K562 (cell line): ENCODE data around the gene EPX. TPM values are rescaled to one million over a fixed set of nuclear protein-coding genes. Genes with fewer than 3 reads are reported as not detected.

ENCODE experiments used
- ATAC-seq: fragments of 200-7000 bp; cut with Tn5 transposase; 3 replicates; pipeline ENCODE4 v1.9.1; 2020; ENCODE audit warnings: moderate library complexity
- BruUV-seq: library from RNA; stranded (reverse); fragments of 400-500 nt; replicated peaks from 2 replicates; lab custom pipeline; 2021; lab: Mats Ljungman, UMichigan
- CTCF ChIA-PET: fragments of 300-600 bp; formaldehyde crosslinking; extraction: SDS; loops from one replicate; lab custom pipeline; 2021; ENCODE audit warnings: low intra/inter-chr PET ratio; lab: Yijun Ruan, JAX
- POLR2A ChIA-PET: fragments of 300-600, 350-650 bp; sonication (Branson Sonifier 250); formaldehyde crosslinking; extraction: SDS; loops from one replicate; lab custom pipeline; 2021; ENCODE audit warnings: antibody characterized with exemption, inconsistent platforms; lab: Yijun Ruan, JAX
- DNase-seq, 4 experiments: peaks; one replicate each; pipeline versions ENCODE4 v3.0.0 to v3.0.0-alpha.2; 2011 to 2018; ENCODE audit warnings: low spot score in 3 of 4, mixed read lengths in 3 of 4; ENCODE audit errors: extremely low read depth in 1 of 4
- FAIRE-seq: peaks from 2 replicates; lab custom pipeline; 2011; peaks lifted over from hg19 to GRCh38; lab: Jason Lieb, UNC
- H2AFZ ChIP-seq: 2 replicates; pipeline ENCODE4 v1.6.0; 2011; ENCODE audit warnings: low read depth, low read length, control low read depth, inconsistent platforms
- H3K27ac ChIP-seq: fragments of 200-600 bp; 3 replicates; pipeline ENCODE4 v1.8.0; 2011; ENCODE audit warnings: low read depth, mild to moderate bottlenecking, control low read depth, inconsistent platforms, low read length, moderate library complexity, mixed read lengths; ENCODE audit errors: extremely low read depth
- H3K27me3 ChIP-seq, 2 experiments: fragments of 300-600 bp in 1 of 2; 2 replicates in 1 of 2; 3 replicates in 1 of 2; pipeline versions ENCODE4 v1.6.0 to v1.8.0; 2011; ENCODE audit warnings: inconsistent platforms in 2 of 2, low read length in 2 of 2, mild to moderate bottlenecking in 1 of 2, mixed read lengths in 1 of 2, moderate library complexity in 1 of 2; ENCODE audit not compliant: control insufficient read depth in 2 of 2, insufficient read depth in 2 of 2
- H3K36me3 ChIP-seq: fragments of 300-600 bp; 3 replicates; pipeline ENCODE4 v1.8.0; 2011; ENCODE audit warnings: mild to moderate bottlenecking, low read length, inconsistent platforms; ENCODE audit not compliant: control insufficient read depth, insufficient read depth
- H3K4me1 ChIP-seq, 2 experiments: fragments of 200-600 bp in 1 of 2; replicated peaks in 1 of 2; 2 replicates in 1 of 2; 3 replicates in 1 of 2; pipeline versions ENCODE4 v1.5.1 to v1.8.0; 2011; ENCODE audit warnings: inconsistent platforms in 2 of 2, low read length in 2 of 2, mild to moderate bottlenecking in 1 of 2, mixed read lengths in 1 of 2, moderate library complexity in 1 of 2; ENCODE audit not compliant: control insufficient read depth in 2 of 2, insufficient read depth in 2 of 2
- H3K4me2 ChIP-seq: 2 replicates; pipeline ENCODE4 v1.6.1; 2011; ENCODE audit warnings: low read length, control low read depth, inconsistent platforms, mixed read lengths; ENCODE audit not compliant: insufficient read depth
- H3K4me3 ChIP-seq: fragments of 200-600 bp; sonication (generic), shearing (Covaris generic); 2 replicates; pipeline ENCODE4 v1.5.1; 2016; ENCODE audit warnings: control low read depth, inconsistent platforms
- H3K79me2 ChIP-seq: fragments of 200-600 bp; 3 replicates; pipeline ENCODE4 v1.8.0; 2011; ENCODE audit warnings: low read length, inconsistent platforms; ENCODE audit not compliant: control insufficient read depth, insufficient read depth
- H3K9ac ChIP-seq, 2 experiments: 2 replicates each; pipeline versions ENCODE4 v1.6.0 to v1.6.1; 2011; ENCODE audit warnings: low read depth in 2 of 2, low read length in 2 of 2, control low read depth in 1 of 2, inconsistent platforms in 1 of 2, mild to moderate bottlenecking in 1 of 2, mixed read lengths in 1 of 2; ENCODE audit not compliant: insufficient read depth in 1 of 2
- H3K9me1 ChIP-seq: one replicate; pipeline ENCODE4 v1.6.0; 2011; ENCODE audit warnings: inconsistent platforms, mild to moderate bottlenecking, low read length, moderate library complexity; ENCODE audit not compliant: control insufficient read depth, insufficient read depth
- H3K9me3 ChIP-seq: replicated peaks from 2 replicates; pipeline ENCODE4 v1.5.1; 2011; ENCODE audit warnings: low read depth, low read length, inconsistent platforms; ENCODE audit not compliant: control insufficient read depth, insufficient read depth
- H4K20me1 ChIP-seq: replicated peaks from 2 replicates; pipeline ENCODE4 v1.6.1; 2011; ENCODE audit warnings: low read length, inconsistent platforms, mixed read lengths; ENCODE audit not compliant: control insufficient read depth, insufficient read depth
- ARID1B ChIP-seq: fragments of 450-650 bp; IDR thresholded peaks from 2 replicates; pipeline ENCODE4 v1.6.1; 2016; ENCODE audit warnings: antibody characterized with exemption, mild to moderate bottlenecking, inconsistent platforms
- EZH2 ChIP-seq: IDR thresholded peaks from 2 replicates; pipeline ENCODE4 v1.6.1; 2012; ENCODE audit warnings: low read depth, mild to moderate bottlenecking, inconsistent platforms, low read length, borderline replicate concordance
- HNRNPK ChIP-seq: fragments of 200-400 bp; formaldehyde crosslinking; IDR thresholded peaks from one replicate; pipeline ENCODE4 v1.6.1; 2018; ENCODE audit warnings: mild to moderate bottlenecking, low read depth, low read length; ENCODE audit not compliant: poor library complexity, severe bottlenecking
- ILF3 ChIP-seq: fragments of 450-650 bp; IDR thresholded peaks from 2 replicates; pipeline ENCODE4 v1.6.1; 2018; ENCODE audit warnings: antibody characterized with exemption, mild to moderate bottlenecking, moderate library complexity, borderline replicate concordance
- PCBP1 ChIP-seq: fragments of 200-400 bp; formaldehyde crosslinking; IDR thresholded peaks from 2 replicates; pipeline ENCODE4 v1.6.1; 2018; ENCODE audit warnings: mild to moderate bottlenecking, low read depth, low read length; ENCODE audit not compliant: poor library complexity, severe bottlenecking
- SMC3 ChIP-seq: conservative IDR thresholded peaks from 2 replicates; pipeline ENCODE4 v1.6.1; 2011; ENCODE audit warnings: low read depth, low read length, improper control_type of control experiment; ENCODE audit not compliant: insufficient read depth
- TAF9B ChIP-seq: fragments of 450-650 bp; IDR thresholded peaks from 2 replicates; pipeline ENCODE4 v1.6.1; 2018; ENCODE audit warnings: mild to moderate bottlenecking; ENCODE audit not compliant: partially characterized antibody
- USF2 ChIP-seq: sonication (generic); formaldehyde crosslinking; IDR thresholded peaks from 2 replicates; pipeline ENCODE4 v1.5.0; 2020; ENCODE audit warnings: missing genetic modification reagents
- WGBS: fragments of 100-300 bp; shearing (Covaris generic); methylation state at CpG from one replicate; pipeline ENCODE4 v1.1.6; 2016; ENCODE audit warnings: low coverage, mixed read lengths; ENCODE audit not compliant: insufficient coverage; ENCODE audit errors: missing lambda C conversion rate; 5-methylcytosine and 5-hydroxymethylcytosine counted together
- in situ Hi-C: fragments of 300-500 bp; cut with MboI; formaldehyde crosslinking; loops from 4 replicates; pipeline ENCODE4 v1.15.0; 2018; ENCODE audit warnings: inconsistent platforms, mixed read lengths
- intact Hi-C: fragments of 100-400 bp; cut with micrococcal nuclease; formaldehyde crosslinking; loops from 2 replicates; pipeline ENCODE4 v1.14.2; 2022
- polyA plus RNA-seq, 8 experiments: library from polyadenylated mRNA; depleted of rRNA in 4 of 8; stranded (reverse) in 5 of 8; unstranded in 3 of 8; fragments of >200 nt; fragmentation: Nextera tagmentation in 2 of 8; fragmentation: Illumina TruSeq in 1 of 8; extraction: Ambion mirVana in 2 of 8; extraction: Trizol in 1 of 8; gene quantifications; 2 replicates each; pipeline versions ENCODE4 v1.2.1 to v1.2.3, GENCODE V29; 2011 to 2014; ENCODE audit warnings: inconsistent platforms in 1 of 8, missing spikeins in 1 of 8
- total RNA-seq, 7 experiments: library from RNA; depleted of rRNA in 6 of 7; stranded (reverse); fragments of >200 nt in 6 of 7; fragmentation: Illumina TruSeq in 2 of 7; extraction: Trizol in 2 of 7; gene quantifications; 2 replicates each; pipeline versions ENCODE4 v1.2.1 to v1.2.3, GENCODE V29; 2011 to 2021; ENCODE audit warnings: low replicate concordance in 1 of 7
- TF ChIP-seq, protein P1 (sequence below): fragments of 250-450 bp; sonication (Bioruptor Pico); IDR thresholded peaks from 2 replicates; pipeline ENCODE4 v1.9.0; 2021; ENCODE audit warnings: mild to moderate bottlenecking
- TF ChIP-seq, protein P2 (sequence below), 2 experiments: fragments of 150-350 bp in 1 of 2; IDR thresholded peaks; 2 replicates each; pipeline ENCODE4 v1.6.1; 2012 to 2016; ENCODE audit warnings: low read depth in 2 of 2, low read length in 2 of 2, mild to moderate bottlenecking in 1 of 2, moderate library complexity in 1 of 2

EPX gene
- total and polyA plus RNA-seq, 9 of the 15 experiments (the other 6 are each of a cell fraction or from before 2014, with no cell fraction given), result 0.07 to 0.33 (median 0.19) TPM; not detected in 3

DNA sequence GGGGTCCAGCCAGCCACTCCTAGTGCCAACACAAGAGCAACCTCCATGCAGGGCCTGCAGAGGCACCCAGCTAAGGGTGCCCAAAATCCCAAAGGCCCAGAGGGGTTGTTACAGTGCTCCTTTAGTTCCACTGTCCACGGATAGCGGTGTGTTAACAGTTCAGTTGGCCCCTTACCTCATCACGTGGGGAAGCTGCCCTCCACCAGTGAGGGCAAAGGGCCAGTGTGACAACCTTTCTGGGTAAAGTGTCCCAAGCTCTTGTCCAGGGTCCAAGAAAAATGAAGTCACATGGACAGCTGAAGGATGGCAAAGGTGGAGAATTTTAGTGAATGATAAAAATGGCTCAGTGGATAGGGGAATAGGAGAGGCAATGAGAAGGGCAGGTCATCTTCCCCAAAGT, 35.2 kb downstream of the EPX start:
- no peaks in the 10 kb centered on the region for H3K79me2 ChIP-seq
- no peak overlapping the region for H3K9ac ChIP-seq
- no TSS peak for BruUV-seq
- no peak overlapping the region for H2AFZ ChIP-seq
- 0 out of 2 replicates have a peak, but pooled peaks have one; percentile 3 for TF ChIP-seq USF2 (CRISPR knock-in tag)
- no peak for TF ChIP-seq ARID1B
- TF ChIP-seq TAF9B, result no peak
- TF ChIP-seq HNRNPK, result no peak
- TF ChIP-seq, all 486 proteins: peak for 1
- Histone ChIP-seq H3K4me1 (peaks cover 0 to 13% of the 10 kb centered on the region in 2 experiments; a peak in 3 of 5 replicates), H4K20me1 (no peaks in the 10 kb centered on the region), H3K9me3 (no peaks in the 10 kb centered on the region), H3K4me3 (no peak overlapping the region), H3K27me3 (peaks cover 0 to 5% of the 10 kb centered on the region in 2 experiments; a peak in 1 of 5 replicates), H3K4me2 (no peak overlapping the region), H3K36me3 (no peaks in the 10 kb centered on the region), H3K9me1 (no peaks in the 10 kb centered on the region), H3K27ac (no peak overlapping the region)
- no peak for FAIRE-seq
- in situ Hi-C loops (no loop called here), intact Hi-C loops (no loop called here)
- ATAC-seq, result no peak
- POLR2A ChIA-PET, result interaction anchor here (1.1 to 1.2 kb wide), 3 partner anchors 9 to 124 kb away, joined by 3 to 4 read pairs (median 3); partner anchors contain the start of gene SUPT4H1
- DNase-seq, result no peak
- 0% methylated on average over 3 of the region's 3 CpGs for WGBS
- CTCF ChIA-PET, result no interaction called here

- Histone ChIP-seq H3K27me3 (peaks cover 0 to 5% of the 10 kb centered on the region in 2 experiments; a peak in 1 of 5 replicates), H2AFZ (no peak overlapping the region), H3K4me3 (no peak overlapping the region), H3K9me3 (no peaks in the 10 kb centered on the region), H4K20me1 (no peaks in the 10 kb centered on the region), H3K36me3 (no peaks in the 10 kb centered on the region), H3K9ac (no peak overlapping the region), H3K27ac (no peak overlapping the region), H3K9me1 (no peaks in the 10 kb centered on the region), H3K79me2 (no peaks in the 10 kb centered on the region), H3K4me2 (no peak overlapping the region), H3K4me1 (peaks cover 0 to 20% of the 10 kb centered on the region in 2 experiments; a peak in 4 of 5 replicates)
- in situ Hi-C loops (no loop called here), intact Hi-C loops (no loop called here)
- no TSS peak for BruUV-seq
- no peak for FAIRE-seq
- no peak for DNase-seq
- ChIA-PET POLR2A (interaction anchor here (0.6 to 1.4 kb wide), 4 partner anchors 8 to 29 kb away, joined by 3 to 4 read pairs (median 4); partner anchors contain the start of genes LPO and MKS1), CTCF (no interaction called here)
- 8% methylated on average over 2 of the region's 3 CpGs for WGBS
- ATAC-seq, result no peak
- TF ChIP-seq, protein P1, sequence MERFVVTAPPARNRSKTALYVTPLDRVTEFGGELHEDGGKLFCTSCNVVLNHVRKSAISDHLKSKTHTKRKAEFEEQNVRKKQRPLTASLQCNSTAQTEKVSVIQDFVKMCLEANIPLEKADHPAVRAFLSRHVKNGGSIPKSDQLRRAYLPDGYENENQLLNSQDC (CRISPR knock-in tag), result no peak
- TF ChIP-seq ILF3 (no peak), HNRNPK (no peak), EZH2 (no peak), PCBP1 (no peak), SMC3 (no peak)
- TF ChIP-seq, protein P2, sequence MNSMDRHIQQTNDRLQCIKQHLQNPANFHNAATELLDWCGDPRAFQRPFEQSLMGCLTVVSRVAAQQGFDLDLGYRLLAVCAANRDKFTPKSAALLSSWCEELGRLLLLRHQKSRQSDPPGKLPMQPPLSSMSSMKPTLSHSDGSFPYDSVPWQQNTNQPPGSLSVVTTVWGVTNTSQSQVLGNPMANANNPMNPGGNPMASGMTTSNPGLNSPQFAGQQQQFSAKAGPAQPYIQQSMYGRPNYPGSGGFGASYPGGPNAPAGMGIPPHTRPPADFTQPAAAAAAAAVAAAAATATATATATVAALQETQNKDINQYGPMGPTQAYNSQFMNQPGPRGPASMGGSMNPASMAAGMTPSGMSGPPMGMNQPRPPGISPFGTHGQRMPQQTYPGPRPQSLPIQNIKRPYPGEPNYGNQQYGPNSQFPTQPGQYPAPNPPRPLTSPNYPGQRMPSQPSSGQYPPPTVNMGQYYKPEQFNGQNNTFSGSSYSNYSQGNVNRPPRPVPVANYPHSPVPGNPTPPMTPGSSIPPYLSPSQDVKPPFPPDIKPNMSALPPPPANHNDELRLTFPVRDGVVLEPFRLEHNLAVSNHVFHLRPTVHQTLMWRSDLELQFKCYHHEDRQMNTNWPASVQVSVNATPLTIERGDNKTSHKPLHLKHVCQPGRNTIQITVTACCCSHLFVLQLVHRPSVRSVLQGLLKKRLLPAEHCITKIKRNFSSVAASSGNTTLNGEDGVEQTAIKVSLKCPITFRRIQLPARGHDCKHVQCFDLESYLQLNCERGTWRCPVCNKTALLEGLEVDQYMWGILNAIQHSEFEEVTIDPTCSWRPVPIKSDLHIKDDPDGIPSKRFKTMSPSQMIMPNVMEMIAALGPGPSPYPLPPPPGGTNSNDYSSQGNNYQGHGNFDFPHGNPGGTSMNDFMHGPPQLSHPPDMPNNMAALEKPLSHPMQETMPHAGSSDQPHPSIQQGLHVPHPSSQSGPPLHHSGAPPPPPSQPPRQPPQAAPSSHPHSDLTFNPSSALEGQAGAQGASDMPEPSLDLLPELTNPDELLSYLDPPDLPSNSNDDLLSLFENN (IDR thresholded peaks at IDR 0.05; ENCODE audit: low read depth in 2 of 2, low read length in 2 of 2), result no peak
Measured at GRCh38 chr17:58228679-58229078, 36.2 kb downstream of the EPX start.
